Testis (tissue), 3 donors: ENCODE measurements around the gene HRH4. TPM values are rescaled to one million over a fixed set of nuclear protein-coding genes. Genes with fewer than 3 reads are reported as not detected.

ENCODE experiments used
- DNase-seq: peaks from one replicate; pipeline ENCODE4 v3.0.0-alpha.2; 2019
- H3K27ac ChIP-seq, 2 donors: fragments of 200-600 bp; sonication (generic); one replicate each; pipeline ENCODE4 v1.5.1; 2019
- H3K27me3 ChIP-seq: fragments of 200-600 bp; sonication (generic); one replicate; pipeline ENCODE4 v1.5.1; 2019
- H3K36me3 ChIP-seq: fragments of 200-600 bp; sonication (generic); one replicate; pipeline ENCODE4 v1.5.1; 2017; ENCODE audit warnings: low read depth; ENCODE audit errors: missing control alignments
- H3K4me1 ChIP-seq: fragments of 200-600 bp; sonication (generic); one replicate; pipeline ENCODE4 v1.5.1; 2019
- H3K4me3 ChIP-seq, 2 donors: fragments of 200-600 bp; sonication (generic); one replicate each; pipeline ENCODE4 v1.5.1; 2017 to 2019
- H3K9me3 ChIP-seq: fragments of 200-600 bp; sonication (generic); one replicate; pipeline ENCODE4 v1.5.1; 2017
- POLR2A ChIP-seq: fragments of 450-650 bp; IDR thresholded peaks from one replicate; pipeline ENCODE4 v1.6.1; 2017; ENCODE audit warnings: antibody characterized with exemption, mild to moderate bottlenecking, moderate library complexity
- WGBS, 2 donors: methylation state at CpG; one replicate each; pipeline ENCODE4 v1.1.5; 2018; 5-methylcytosine and 5-hydroxymethylcytosine counted together
- intact Hi-C: fragments of 100-400 bp; cut with DNase I; formaldehyde crosslinking; loops from one replicate; pipeline ENCODE4 v1.15.1; 2023; ENCODE audit warnings: low total_unique reads
- polyA plus RNA-seq: library from polyadenylated mRNA; stranded (reverse); fragments of 350-450 nt; fragmentation: Illumina TruSeq; extraction: RNeasy Lipid Tissue Mini Kit (QIAGEN cat#74804); gene quantifications from one replicate; pipeline ENCODE4 v1.2.3, GENCODE V29; 2014; ENCODE audit warnings: low read depth, low replicate concordance; ENCODE audit not compliant: insufficient read depth
- total RNA-seq, 2 donors: library from RNA; depleted of rRNA; stranded (reverse); fragments of >200 nt; gene quantifications; one replicate each; pipeline ENCODE4 v1.2.3, GENCODE V29; 2016
- TF ChIP-seq, protein P1 (sequence below), 3 experiments: fragments of 450-650 bp in 2 of 3; fragments of 200-600 bp in 1 of 3; sonication (generic) in 1 of 3; IDR thresholded peaks; one replicate each; pipeline ENCODE4 v1.5.1; 2016 to 2019; ENCODE audit warnings: antibody characterized with exemption in 3 of 3, mild to moderate bottlenecking in 2 of 3, moderate library complexity in 1 of 3

HRH4 gene
- total and polyA plus RNA-seq, 3 donors from 2014 or later, result 0.37 to 0.42 (median 0.39) TPM

DNA sequence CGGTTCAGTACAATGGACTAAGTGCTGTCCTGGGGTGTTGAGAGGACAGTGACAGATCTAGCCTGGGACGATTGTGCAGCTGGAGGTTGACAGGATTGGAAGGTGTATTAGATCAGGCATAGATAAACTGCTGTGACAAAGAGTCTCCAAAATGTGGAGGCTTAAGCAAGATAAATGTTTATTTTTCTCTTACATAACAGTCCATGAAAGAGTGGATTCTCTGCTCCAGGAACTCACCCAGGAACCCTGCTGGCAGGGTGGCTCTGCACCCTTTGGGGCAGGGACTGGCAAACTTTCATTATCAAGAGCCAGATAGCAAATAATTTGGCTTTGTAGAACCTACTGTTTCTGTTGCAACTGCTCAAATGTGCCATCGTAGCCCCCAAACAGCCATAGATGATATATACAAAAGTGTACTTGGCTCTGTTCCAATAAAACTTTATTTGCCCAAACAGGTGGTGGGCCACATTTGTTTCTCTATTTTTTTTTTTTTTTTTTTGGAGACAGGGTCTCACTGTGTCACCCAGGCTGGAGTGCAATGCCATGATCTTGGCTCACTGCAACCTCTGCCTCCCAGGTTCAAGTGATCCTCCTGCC lies 9.7 kb downstream of the HRH4 start:
- H3K9me3 ChIP-seq, result no peaks in the 10 kb centered on the region
- DNase-seq, result no peak
- H3K4me3 ChIP-seq, result no peak overlapping the region
- no peaks in the 10 kb centered on the region for H3K4me1 ChIP-seq
- H3K27ac ChIP-seq, result no peak overlapping the region
- TF ChIP-seq POLR2A, result no peak
- TF ChIP-seq, protein P1, sequence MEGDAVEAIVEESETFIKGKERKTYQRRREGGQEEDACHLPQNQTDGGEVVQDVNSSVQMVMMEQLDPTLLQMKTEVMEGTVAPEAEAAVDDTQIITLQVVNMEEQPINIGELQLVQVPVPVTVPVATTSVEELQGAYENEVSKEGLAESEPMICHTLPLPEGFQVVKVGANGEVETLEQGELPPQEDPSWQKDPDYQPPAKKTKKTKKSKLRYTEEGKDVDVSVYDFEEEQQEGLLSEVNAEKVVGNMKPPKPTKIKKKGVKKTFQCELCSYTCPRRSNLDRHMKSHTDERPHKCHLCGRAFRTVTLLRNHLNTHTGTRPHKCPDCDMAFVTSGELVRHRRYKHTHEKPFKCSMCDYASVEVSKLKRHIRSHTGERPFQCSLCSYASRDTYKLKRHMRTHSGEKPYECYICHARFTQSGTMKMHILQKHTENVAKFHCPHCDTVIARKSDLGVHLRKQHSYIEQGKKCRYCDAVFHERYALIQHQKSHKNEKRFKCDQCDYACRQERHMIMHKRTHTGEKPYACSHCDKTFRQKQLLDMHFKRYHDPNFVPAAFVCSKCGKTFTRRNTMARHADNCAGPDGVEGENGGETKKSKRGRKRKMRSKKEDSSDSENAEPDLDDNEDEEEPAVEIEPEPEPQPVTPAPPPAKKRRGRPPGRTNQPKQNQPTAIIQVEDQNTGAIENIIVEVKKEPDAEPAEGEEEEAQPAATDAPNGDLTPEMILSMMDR (IDR thresholded peaks at IDR 0.05), result no peak
- 85 to 94% methylated on average over 3 of the region's 3 CpGs for WGBS, 2 donors
- no peaks in the 10 kb centered on the region for H3K27me3 ChIP-seq
- intact Hi-C loops, result no loop called here
- no peaks in the 10 kb centered on the region for H3K36me3 ChIP-seq

DNA sequence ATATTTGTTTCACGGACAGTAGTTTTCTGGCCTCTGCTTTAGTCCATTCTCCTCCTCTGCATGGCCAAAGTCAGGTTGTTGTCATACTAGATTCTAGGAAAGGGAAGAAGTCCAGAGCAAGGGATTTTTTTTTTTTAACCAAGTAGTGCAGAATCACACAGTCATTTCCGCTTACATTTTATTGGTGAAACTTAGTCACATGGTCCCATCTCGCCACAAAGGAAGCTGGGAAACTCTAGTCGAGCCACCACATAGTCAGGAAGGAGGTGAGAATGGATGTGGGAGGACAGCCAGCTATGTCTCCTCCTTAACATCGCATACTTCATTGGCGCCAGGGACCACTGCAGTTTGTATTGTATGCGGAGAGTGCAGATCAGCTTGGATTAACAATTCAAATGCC lies 10.4 kb downstream of the HRH4 start:
- DNase-seq, result no peak
- TF ChIP-seq, protein P1 (IDR thresholded peaks at IDR 0.05), result no peak
- no peak for TF ChIP-seq POLR2A
- Histone ChIP-seq H3K9me3 (no peaks in the 10 kb centered on the region), H3K27me3 (no peaks in the 10 kb centered on the region), H3K4me1 (no peaks in the 10 kb centered on the region), H3K4me3 (no peak overlapping the region), H3K36me3 (no peaks in the 10 kb centered on the region), H3K27ac (no peak overlapping the region)
- intact Hi-C loops, result no loop called here
- 87 to 93% methylated on average over 7 of the region's 7 CpGs for WGBS, 2 donors

DNA sequence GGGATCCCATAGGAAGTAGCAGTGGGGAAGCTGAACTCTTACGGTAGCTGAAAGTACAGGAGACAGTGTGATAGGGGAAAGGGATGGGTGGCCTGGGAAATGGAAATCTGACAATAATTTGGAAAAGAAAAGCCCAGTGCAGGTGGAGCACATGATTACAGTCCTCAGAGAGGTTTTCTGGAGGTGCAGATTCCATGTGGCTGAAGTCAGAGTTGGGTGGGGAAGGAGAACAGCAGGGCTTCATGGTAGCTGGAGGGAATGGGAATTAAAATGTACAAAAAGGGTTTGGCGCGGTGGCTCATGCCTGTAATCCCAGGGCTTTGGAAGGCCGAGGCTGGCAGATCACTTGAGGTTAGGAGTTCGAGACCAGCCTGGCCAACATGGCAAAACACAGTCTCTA lies 12.2 kb downstream of the HRH4 start:
- no peak overlapping the region for H3K27ac ChIP-seq
- no peak overlapping the region for H3K4me3 ChIP-seq
- no peak for TF ChIP-seq POLR2A
- TF ChIP-seq, protein P1 (IDR thresholded peaks at IDR 0.05), result no peak
- 94 to 96% methylated on average over 5 of the region's 5 CpGs for WGBS, 2 donors
- H3K27me3 ChIP-seq, result no peaks in the 10 kb centered on the region
- H3K9me3 ChIP-seq, result no peaks in the 10 kb centered on the region
- no peaks in the 10 kb centered on the region for H3K4me1 ChIP-seq
- intact Hi-C loops, result no loop called here
- no peaks in the 10 kb centered on the region for H3K36me3 ChIP-seq
- DNase-seq, result no peak

DNA sequence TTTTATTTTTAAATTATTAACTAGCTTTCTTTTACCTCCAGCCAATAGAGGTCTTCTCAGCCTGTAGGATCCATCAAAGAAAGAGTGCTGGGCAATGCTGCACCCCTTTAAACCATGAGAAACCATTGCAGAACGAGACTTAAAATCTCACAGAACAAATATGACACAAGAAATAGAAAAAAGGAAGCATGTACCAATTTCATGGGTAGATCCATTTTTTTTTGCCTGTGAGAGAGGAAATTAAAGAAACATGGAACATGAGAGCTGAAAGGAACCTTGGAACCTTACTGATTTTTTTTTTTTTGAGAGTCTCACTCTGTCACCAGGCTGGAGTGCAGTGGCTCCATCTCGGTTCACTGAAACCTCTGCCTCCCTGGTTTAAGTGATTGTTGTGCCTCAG lies 14.0 kb downstream of the HRH4 start:
- no peak for TF ChIP-seq POLR2A
- TF ChIP-seq, protein P1 (IDR thresholded peaks at IDR 0.05), result no peak
- no peak for DNase-seq
- Histone ChIP-seq H3K4me1 (no peaks in the 10 kb centered on the region), H3K27ac (no peak overlapping the region), H3K27me3 (no peaks in the 10 kb centered on the region), H3K4me3 (no peak overlapping the region), H3K9me3 (no peaks in the 10 kb centered on the region), H3K36me3 (no peaks in the 10 kb centered on the region)
- WGBS, 2 donors, result 83 to 87% methylated on average over 2 of the region's 2 CpGs
- intact Hi-C loops, result no loop called here

DNA sequence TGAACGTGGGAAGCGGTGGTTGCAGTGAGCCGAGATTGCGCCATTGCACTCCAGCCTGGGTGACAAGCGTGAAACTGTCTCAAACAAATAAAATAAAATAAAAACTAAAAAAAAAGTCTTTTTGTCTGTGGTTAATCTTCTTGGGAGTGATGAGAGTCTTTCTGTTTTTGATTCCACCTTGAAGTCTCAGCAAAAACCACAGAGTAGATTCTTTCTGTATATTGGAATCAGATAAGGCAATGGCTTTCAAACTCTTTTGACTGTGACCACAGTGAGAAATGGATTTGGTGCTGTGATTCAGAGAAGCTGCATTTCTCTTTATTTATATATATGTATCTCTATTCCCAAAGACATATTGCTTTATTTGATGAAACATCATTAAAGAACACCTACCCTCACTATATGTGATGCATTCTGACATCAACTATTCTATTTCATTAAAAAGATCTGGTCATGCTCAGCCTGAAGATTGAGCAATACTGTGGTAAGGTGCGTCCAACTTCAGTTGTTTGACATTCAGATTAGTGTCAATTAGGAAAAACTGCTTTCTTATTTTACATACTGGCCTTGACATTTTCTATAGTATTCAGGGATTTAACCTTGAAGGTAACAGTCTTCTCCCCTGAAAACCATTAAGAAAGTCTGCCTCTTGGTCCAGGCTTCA lies 15.6 kb downstream of the HRH4 start:
- no peak for TF ChIP-seq POLR2A
- TF ChIP-seq, protein P1 (IDR thresholded peaks at IDR 0.05), result no peak
- Histone ChIP-seq H3K27me3 (no peaks in the 10 kb centered on the region), H3K36me3 (no peaks in the 10 kb centered on the region), H3K4me3 (no peak overlapping the region), H3K9me3 (no peaks in the 10 kb centered on the region), H3K4me1 (no peaks in the 10 kb centered on the region), H3K27ac (no peak overlapping the region)
- intact Hi-C loops, result no loop called here
- WGBS, 2 donors, result 90 to 96% methylated on average over 6 of the region's 6 CpGs
- no peak for DNase-seq
